MM.1S (cell line): ENCODE measurements around the gene BSN.
A peak's percentile ranks its signal among the peaks of the same experiment; 100 is the strongest.

ENCODE experiments used
- DNase-seq: peaks from one replicate; pipeline ENCODE4 v3.0.0-alpha.2; 2015
- H2AFZ ChIP-seq: fragments of 300-600 bp; sonication (generic); 2 replicates; pipeline ENCODE4 v1.6.0; 2016; ENCODE audit warnings: antibody characterized with exemption, low read length
- H3F3A ChIP-seq: fragments of 300-600 bp; sonication (generic); 2 replicates; pipeline ENCODE4 v1.6.1; 2016; ENCODE audit warnings: mild to moderate bottlenecking, antibody characterized with exemption, low read length, moderate library complexity, mixed read lengths; ENCODE audit not compliant: insufficient read depth
- H3K27ac ChIP-seq: fragments of 300-600 bp; sonication (generic); 2 replicates; pipeline ENCODE4 v1.5.1; 2016; ENCODE audit warnings: mild to moderate bottlenecking, low read length
- H3K27me3 ChIP-seq: fragments of 300-600 bp; sonication (generic); replicated peaks from 2 replicates; pipeline ENCODE4 v1.6.0; 2016; ENCODE audit warnings: low read length; ENCODE audit not compliant: insufficient read depth
- H3K36me3 ChIP-seq: fragments of 300-600 bp; sonication (generic); replicated peaks from 2 replicates; pipeline ENCODE4 v1.6.1; 2016; ENCODE audit warnings: mild to moderate bottlenecking, low read length, mixed read lengths; ENCODE audit not compliant: insufficient read depth
- H3K4me1 ChIP-seq: fragments of 300-600 bp; sonication (generic); 2 replicates; pipeline ENCODE4 v1.6.1; 2016; ENCODE audit warnings: low read length, mixed read lengths
- H3K4me2 ChIP-seq: fragments of 300-600 bp; sonication (generic); 2 replicates; pipeline ENCODE4 v1.6.0; 2016; ENCODE audit warnings: low read depth, low read length
- H3K4me3 ChIP-seq: fragments of 300-600 bp; sonication (generic); 2 replicates; pipeline ENCODE4 v1.5.1; 2016; ENCODE audit warnings: low read length, mixed read lengths
- H3K79me2 ChIP-seq: fragments of 300-600 bp; sonication (generic); 2 replicates; pipeline ENCODE4 v1.6.1; 2016; ENCODE audit warnings: mixed run types, low read length, mixed read lengths
- H3K9ac ChIP-seq: fragments of 300-600 bp; sonication (generic); 2 replicates; pipeline ENCODE4 v1.6.1; 2016; ENCODE audit warnings: low read length, mixed read lengths
- H3K9me2 ChIP-seq: fragments of 300-600 bp; sonication (generic); replicated peaks from 2 replicates; pipeline ENCODE4 v1.6.1; 2016; ENCODE audit warnings: mild to moderate bottlenecking, low read length, mixed read lengths; ENCODE audit not compliant: insufficient read depth
- H3K9me3 ChIP-seq: fragments of 300-600 bp; sonication (generic); replicated peaks from 2 replicates; pipeline ENCODE4 v1.6.1; 2016; ENCODE audit warnings: mild to moderate bottlenecking, low read length, mixed read lengths; ENCODE audit not compliant: insufficient read depth
- H4K20me1 ChIP-seq: fragments of 300-600 bp; sonication (generic); 2 replicates; pipeline ENCODE4 v1.6.1; 2016; ENCODE audit warnings: mild to moderate bottlenecking, low read length, moderate library complexity, mixed read lengths; ENCODE audit not compliant: insufficient read depth
- CTCF ChIP-seq: fragments of 300-600 bp; sonication (generic); IDR thresholded peaks from 2 replicates; pipeline ENCODE4 v1.5.1; 2016; ENCODE audit warnings: antibody characterized with exemption, low read length, mixed read lengths
- EZH2 ChIP-seq: fragments of 300-600 bp; sonication (generic); optimal IDR thresholded peaks from 2 replicates; pipeline ENCODE3; 2017; ENCODE audit warnings: low read depth, mild to moderate bottlenecking, antibody characterized with exemption, low read length, mixed read lengths
- EZH2phosphoT487 ChIP-seq: fragments of 300-600 bp; sonication (generic); IDR thresholded peaks from 2 replicates; pipeline ENCODE4 v1.6.1; 2018; ENCODE audit warnings: antibody characterized with exemption, low read length

Gene BSN

GRCh38 chr3:49552087-49552486, 2.2 kb upstream of the BSN start:
- H3K79me2 ChIP-seq = no peaks in the 10 kb centered on the region
- H3K27ac ChIP-seq = no peak overlapping the region
- no peak for DNase-seq
- no peaks in the 10 kb centered on the region for H3K9me2 ChIP-seq
- H4K20me1 ChIP-seq = peaks cover 6% of the 10 kb centered on the region; the same call in 1 of the 2 replicates
- no peak overlapping the region for H2AFZ ChIP-seq
- no peak overlapping the region for H3K9ac ChIP-seq
- TF ChIP-seq EZH2 (no peak), EZH2phosphoT487 (no peak), CTCF (no peak)
- peaks cover 3% of the 10 kb centered on the region; the same call in 1 of the 2 replicates for H3F3A ChIP-seq
- peaks cover 5% of the 10 kb centered on the region; the same call in 1 of the 2 replicates for H3K4me1 ChIP-seq
- H3K4me3 ChIP-seq = no peak overlapping the region
- H3K36me3 ChIP-seq = no peaks in the 10 kb centered on the region
- no peak overlapping the region for H3K4me2 ChIP-seq
- H3K9me3 ChIP-seq = no peaks in the 10 kb centered on the region
- H3K27me3 ChIP-seq = peaks cover 55% of the 10 kb centered on the region

- no peaks in the 10 kb centered on the region for H3K36me3 ChIP-seq
- H3K4me2 ChIP-seq = peak overlapping the region; percentile 99
- no peaks in the 10 kb centered on the region for H3K79me2 ChIP-seq
- TF ChIP-seq EZH2phosphoT487 = no peak
- TF ChIP-seq EZH2 = no peak
- TF ChIP-seq CTCF = no peak
- H4K20me1 ChIP-seq = peaks cover 6% of the 10 kb centered on the region; the same call in 1 of the 2 replicates
- H3F3A ChIP-seq = peaks cover 3% of the 10 kb centered on the region; the same call in 1 of the 2 replicates
- H3K9ac ChIP-seq = no peak overlapping the region
- H2AFZ ChIP-seq = no peak overlapping the region; the same call in 1 of the 2 replicates
- no peak overlapping the region for H3K27ac ChIP-seq
- no peak for DNase-seq
- peaks cover 5% of the 10 kb centered on the region; the same call in 1 of the 2 replicates for H3K4me1 ChIP-seq
- no peaks in the 10 kb centered on the region for H3K9me3 ChIP-seq
- peaks cover 55% of the 10 kb centered on the region for H3K27me3 ChIP-seq
- no peaks in the 10 kb centered on the region for H3K9me2 ChIP-seq
- H3K4me3 ChIP-seq = peak overlapping the region; percentile 84
Measured at GRCh38 chr3:49553324-49553691, 969 bp upstream of the BSN start.

- DNase-seq = peak; percentile 56
- peak overlapping the region; percentile 46; the same call in 1 of the 2 replicates for H3K4me3 ChIP-seq
- no peaks in the 10 kb centered on the region for H3K9me2 ChIP-seq
- H3K36me3 ChIP-seq = no peaks in the 10 kb centered on the region
- peaks cover 5% of the 10 kb centered on the region; the same call in 1 of the 2 replicates for H3K4me1 ChIP-seq
- no peak overlapping the region for H2AFZ ChIP-seq
- H3K9me3 ChIP-seq = no peaks in the 10 kb centered on the region
- peaks cover 6% of the 10 kb centered on the region; the same call in 1 of the 2 replicates for H4K20me1 ChIP-seq
- peaks cover 56% of the 10 kb centered on the region for H3K27me3 ChIP-seq
- no peak for TF ChIP-seq EZH2phosphoT487
- no peak for TF ChIP-seq CTCF
- no peak for TF ChIP-seq EZH2
- H3F3A ChIP-seq = peaks cover 3% of the 10 kb centered on the region; the same call in 1 of the 2 replicates
- H3K79me2 ChIP-seq = no peaks in the 10 kb centered on the region
- H3K27ac ChIP-seq = no peak overlapping the region
- H3K4me2 ChIP-seq = peak overlapping the region; percentile 88
- H3K9ac ChIP-seq = no peak overlapping the region
Measured at GRCh38 chr3:49554633-49555265, 472 bp downstream of the BSN start.
